GM12891 (cell line): ENCODE data around the gene DST.
"Not testable (repeated sequence)": the region's sequence is repeated elsewhere in the genome, so short reads cannot be mapped to it uniquely, and the experiment has no call there.

Experiments
- DNase-seq: peaks from one replicate; pipeline ENCODE4 v3.0.0; 2011; ENCODE audit warnings: low spot score; ENCODE audit not compliant: insufficient read length
- FAIRE-seq: peaks from 2 replicates; lab custom pipeline; 2011; peaks lifted over from hg19 to GRCh38; lab: Jason Lieb, UNC
- PAX5 ChIP-seq: IDR thresholded peaks from 2 replicates; pipeline ENCODE4 v1.6.1; 2011; ENCODE audit warnings: low read length, moderate library complexity, mild to moderate bottlenecking; ENCODE audit not compliant: insufficient read depth, severe bottlenecking
- POLR2A ChIP-seq: IDR thresholded peaks from 2 replicates; pipeline ENCODE4 v1.6.1; 2011; ENCODE audit warnings: low read depth, low read length, control low read depth
- POLR2AphosphoS5 ChIP-seq: IDR thresholded peaks from 2 replicates; pipeline ENCODE4 v1.6.1; 2011; ENCODE audit warnings: low read depth, low read length, control low read depth
- POU2F2 ChIP-seq: IDR thresholded peaks from 2 replicates; pipeline ENCODE4 v1.6.1; 2011; ENCODE audit warnings: low read depth, mild to moderate bottlenecking, control low read depth, low read length, moderate library complexity
- SPI1 ChIP-seq: IDR thresholded peaks from 2 replicates; pipeline ENCODE4 v1.6.1; 2011; ENCODE audit warnings: low read depth, low read length, control low read depth
- TAF1 ChIP-seq: IDR thresholded peaks from 2 replicates; pipeline ENCODE4 v1.6.1; 2011; ENCODE audit warnings: low read depth, low read length, control low read depth

Gene DST

DNA sequence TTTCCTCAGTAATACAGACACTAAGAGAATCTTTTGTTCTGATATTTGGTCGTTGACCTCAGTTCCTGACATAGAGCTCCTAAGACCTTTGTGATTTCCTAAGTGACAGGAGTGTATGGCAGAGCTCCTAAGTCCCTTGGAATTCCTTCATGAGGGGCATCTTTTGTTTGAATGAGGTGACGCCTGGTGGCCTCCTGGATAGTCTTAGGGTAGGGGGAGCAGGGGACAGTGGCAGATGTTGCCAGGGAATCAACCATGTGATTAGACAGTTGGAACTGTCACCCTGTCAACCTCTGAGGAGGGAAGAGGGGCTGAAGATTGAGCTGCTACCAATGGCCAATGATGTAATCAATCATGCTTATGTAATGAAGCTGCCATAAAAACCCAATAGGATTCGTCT, 67.0 kb downstream of the DST start:
- FAIRE-seq = no peak
- no peak for DNase-seq
- TF ChIP-seq POLR2A (no peak), PAX5 (no peak), TAF1 (no peak), POLR2AphosphoS5 (no peak), POU2F2 (no peak), SPI1 (no peak)

DNA sequence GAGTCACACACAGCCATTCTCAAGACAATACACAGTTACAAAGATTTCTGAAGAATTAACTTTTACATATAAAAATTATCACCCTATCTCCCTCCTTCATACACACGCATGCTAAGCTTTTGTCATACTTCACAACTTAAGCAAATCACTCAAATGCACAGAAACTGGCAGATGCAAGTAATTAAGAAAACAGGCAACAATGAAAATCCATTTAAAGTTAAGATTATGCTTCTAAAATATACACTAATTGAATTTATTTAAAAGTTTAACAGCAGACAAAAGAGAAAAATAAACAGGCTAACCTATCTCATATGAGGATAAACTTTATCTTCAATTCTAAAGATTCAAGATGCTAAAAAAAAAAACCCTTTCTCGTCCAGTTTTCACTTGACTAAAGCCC, 68.4 kb downstream of the DST start:
- TF ChIP-seq POLR2A (no peak), SPI1 (no peak), POU2F2 (no peak), POLR2AphosphoS5 (no peak), TAF1 (no peak), PAX5 (no peak)
- DNase-seq = no peak
- FAIRE-seq = no peak

- TF ChIP-seq POU2F2 = no peak
- TF ChIP-seq SPI1 = no peak
- TF ChIP-seq TAF1 = no peak
- TF ChIP-seq PAX5 = no peak
- TF ChIP-seq POLR2AphosphoS5 = no peak
- TF ChIP-seq POLR2A = no peak
- DNase-seq = no peak
- FAIRE-seq = no peak
Observed at GRCh38 chr6:56573624-56574023, 69.1 kb downstream of the DST start.

- FAIRE-seq (no peak), DNase-seq (no peak)
- TF ChIP-seq POLR2A = no peak
- TF ChIP-seq POU2F2 = no peak
- TF ChIP-seq PAX5 = no peak
- no peak for TF ChIP-seq TAF1
- TF ChIP-seq SPI1 = no peak
- no peak for TF ChIP-seq POLR2AphosphoS5
Observed at GRCh38 chr6:56572788-56573471, 69.8 kb downstream of the DST start.

- FAIRE-seq (no peak), DNase-seq (no peak)
- no peak for TF ChIP-seq POLR2AphosphoS5
- TF ChIP-seq POLR2A = no peak
- no peak for TF ChIP-seq SPI1
- no peak for TF ChIP-seq POU2F2
- TF ChIP-seq TAF1 = no peak
- TF ChIP-seq PAX5 = no peak
Observed at GRCh38 chr6:56571605-56572004, 71.1 kb downstream of the DST start.

DNA sequence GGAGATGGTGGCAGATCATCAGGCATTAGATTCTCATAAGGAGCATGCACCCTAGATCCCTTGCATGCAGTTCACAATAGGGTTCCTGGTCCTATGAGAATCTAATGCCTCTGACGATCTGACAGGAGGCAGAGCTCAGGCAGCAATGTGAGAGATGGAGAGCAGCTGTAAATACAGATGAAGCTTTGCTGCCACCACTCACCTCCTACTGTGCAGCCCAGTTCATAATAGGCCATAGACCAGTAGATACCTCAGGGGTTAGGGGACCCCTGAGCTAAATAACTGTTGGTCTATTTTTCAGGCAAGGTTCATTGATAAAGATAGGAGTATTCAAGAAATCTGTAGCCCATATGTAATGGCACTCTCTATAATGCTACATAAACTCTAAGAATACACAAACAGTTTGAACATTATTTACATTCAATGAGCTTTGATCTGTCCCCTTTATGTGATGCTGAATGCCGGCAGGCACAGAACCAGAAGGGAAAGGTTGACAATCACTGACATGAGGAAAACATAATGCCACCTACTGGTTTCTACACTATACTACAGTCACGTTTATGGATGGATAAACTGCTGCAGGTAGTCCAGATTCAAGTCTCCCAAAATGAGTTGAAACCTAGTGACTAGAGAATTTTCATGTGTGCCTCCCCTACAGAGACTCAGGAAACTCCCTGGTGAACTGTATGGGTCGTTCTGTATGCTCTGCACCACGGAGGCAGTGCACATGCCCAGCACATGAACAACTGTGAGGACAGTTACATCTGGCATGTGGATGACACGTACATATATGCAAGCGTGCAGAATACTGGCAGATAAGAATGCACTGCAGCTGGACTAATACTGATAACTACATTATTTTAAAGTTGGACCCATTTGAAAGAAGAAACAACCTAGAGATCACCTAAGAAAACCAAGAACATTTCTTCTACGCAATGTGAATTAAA, 72.0 kb downstream of the DST start:
- DNase-seq (no peak), FAIRE-seq (peak; percentile 75)
- no peak for TF ChIP-seq POLR2A

DNA sequence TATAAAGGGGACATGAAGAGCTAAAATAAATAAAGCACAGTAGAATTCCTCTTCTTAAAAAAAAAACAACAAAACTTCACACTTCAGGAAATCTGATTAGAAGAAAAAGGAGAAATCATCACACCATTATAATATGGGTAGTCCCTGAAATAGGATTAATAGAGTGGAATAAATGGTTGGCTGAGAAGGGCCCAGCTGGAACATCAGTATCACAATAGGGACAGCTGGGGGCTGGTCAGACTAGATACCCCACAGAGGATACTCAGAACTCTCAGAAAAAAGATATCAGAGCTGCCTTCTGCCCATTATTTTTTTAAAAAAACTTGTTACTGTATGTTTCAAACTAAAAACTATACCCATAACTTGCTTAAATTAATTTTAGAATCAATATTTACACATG, 75.2 kb downstream of the DST start:
- no peak for DNase-seq
- TF ChIP-seq POLR2A = no peak
- no peak for TF ChIP-seq POLR2AphosphoS5
- FAIRE-seq = no peak

GRCh38 chr6:56562730-56563129, 80.0 kb downstream of the DST start:
- not testable (repeated sequence) for FAIRE-seq, DNase-seq

DNA sequence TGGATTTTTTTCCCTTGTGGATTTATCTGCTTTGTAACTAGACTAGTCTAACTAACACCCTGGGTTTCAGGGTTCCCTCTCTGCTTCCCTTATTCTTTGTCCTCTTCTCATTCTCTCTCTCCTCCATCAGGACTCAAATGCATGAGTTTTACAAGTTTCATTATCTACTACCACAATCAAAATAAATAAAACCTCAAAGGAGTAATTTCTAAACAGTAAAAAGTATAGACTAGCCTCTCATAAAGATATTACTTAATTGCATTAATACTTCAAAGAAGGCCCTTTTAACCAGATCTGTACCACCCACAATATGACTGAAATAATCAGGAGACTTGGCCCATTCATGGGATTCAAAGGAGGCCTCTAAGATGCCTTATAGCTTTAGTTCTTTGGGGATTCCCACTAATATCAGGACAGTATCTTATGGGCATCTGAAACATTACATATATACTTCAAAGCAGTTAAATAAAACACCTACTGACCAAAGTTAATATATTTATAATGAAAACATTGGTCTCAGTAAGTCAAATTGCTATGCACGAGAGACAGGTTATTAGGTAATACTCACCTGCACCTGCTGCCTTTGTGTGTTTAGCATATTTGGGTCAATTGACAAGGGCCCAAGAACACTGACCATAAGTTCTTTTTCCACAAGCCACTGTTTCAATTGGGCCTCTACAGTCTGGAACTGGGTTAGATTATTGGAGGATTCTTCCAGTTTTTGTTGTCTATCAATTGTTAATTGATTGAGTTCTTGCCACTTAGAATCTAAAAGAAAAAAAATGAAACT, 85.7 kb downstream of the DST start:
- FAIRE-seq (no peak), DNase-seq (no peak)
- TF ChIP-seq TAF1 = no peak
- TF ChIP-seq PAX5 = no peak
- no peak for TF ChIP-seq SPI1
- no peak for TF ChIP-seq POU2F2
- TF ChIP-seq POLR2AphosphoS5 = no peak
- TF ChIP-seq POLR2A = no peak
